Measurements from ENCODE around the gene F10. TPM values are rescaled to one million over a fixed set of nuclear protein-coding genes. Genes with fewer than 3 reads are reported as not detected.

Gene F10
- total and polyA plus RNA-seq, 2 of the 13 experiments (the other 11 are each of a cell fraction or from before 2014, with no cell fraction given), result 58.4 to 237 TPM

GRCh38 chr13:113152984-113153809 lies 30.6 kb downstream of the F10 start (continued):
- TF ChIP-seq HOMEZ (CRISPR knock-in tag; IDR thresholded peaks at IDR 0.05; ENCODE audit: low read depth) (no peak), WIZ (CRISPR knock-in tag; IDR thresholded peaks at IDR 0.05) (peak; percentile 60; the same call in 1 of the 2 replicates), ZFP82 (CRISPR knock-in tag; IDR thresholded peaks at IDR 0.05; ENCODE audit: borderline replicate concordance) (no peak; the same call in 1 of the 2 replicates), ZNF230 (CRISPR knock-in tag; IDR thresholded peaks at IDR 0.05) (0 out of 2 replicates have a peak, but pooled peaks have one; percentile 25), ZBTB10 (CRISPR knock-in tag; IDR thresholded peaks at IDR 0.05; ENCODE audit: borderline replicate concordance) (no peak), U2AF1 (optimal IDR thresholded peaks at IDR 0.05; ENCODE audit: low read depth, low read length) (no peak), DR1 (CRISPR knock-in tag; IDR thresholded peaks at IDR 0.05) (peak; percentile 22; the same call in 1 of the 2 replicates), CENPBD1 (CRISPR knock-in tag; IDR thresholded peaks at IDR 0.05; ENCODE audit: borderline replicate concordance, low read depth) (no peak; the same call in 1 of the 2 replicates), CENPX (CRISPR knock-in tag; IDR thresholded peaks at IDR 0.05) (no peak), ZNF24 (IDR thresholded peaks at IDR 0.05) (no peak), TP53 (CRISPR knock-in tag; conservative IDR thresholded peaks at IDR 0.05) (0 out of 2 replicates have a peak, but pooled peaks have one; percentile 13), KDM5A (IDR thresholded peaks at IDR 0.05; ENCODE audit: borderline replicate concordance, low read length) (no peak), GATAD1 (CRISPR knock-in tag; IDR thresholded peaks at IDR 0.05) (no peak), BRD4 (CRISPR knock-in tag; IDR thresholded peaks at IDR 0.05) (peak; percentile 24; the same call in 1 of the 2 replicates), ATM (IDR thresholded peaks at IDR 0.05; ENCODE audit: borderline replicate concordance) (no peak), GATAD2A (CRISPR knock-in tag; IDR thresholded peaks at IDR 0.05) (no peak), ZBTB38 (CRISPR knock-in tag; IDR thresholded peaks at IDR 0.05) (peak; percentile 100), KMT2B (CRISPR knock-in tag; IDR thresholded peaks at IDR 0.05) (no peak), ZNF552 (CRISPR knock-in tag; IDR thresholded peaks at IDR 0.05; ENCODE audit: borderline replicate concordance) (0 out of 2 replicates have a peak, but pooled peaks have one; percentile 59), ZNF124 (CRISPR knock-in tag; IDR thresholded peaks at IDR 0.05) (no peak), ZBTB7B (CRISPR knock-in tag; IDR thresholded peaks at IDR 0.05) (no peak; the same call in 1 of the 2 replicates), ZGPAT (CRISPR knock-in tag; IDR thresholded peaks at IDR 0.05) (0 out of 2 replicates have a peak, but pooled peaks have one; percentile 26), MEF2D (CRISPR knock-in tag; IDR thresholded peaks at IDR 0.05) (peak; percentile 20; the same call in 1 of the 2 replicates), MBNL3 (CRISPR knock-in tag; conservative IDR thresholded peaks at IDR 0.05) (no peak), DPF2 (CRISPR knock-in tag; IDR thresholded peaks at IDR 0.05; ENCODE audit: borderline replicate concordance, low read depth) (no peak)
